HL-60/S4 (cell line): ENCODE measurements around the gene LRP3.
"Not testable (repeated sequence)": the region's sequence is repeated elsewhere in the genome, so short reads cannot be mapped to it uniquely, and the experiment has no call there.

Experiments used
- in situ Hi-C: fragments of 300-500 bp; cut with MboI; formaldehyde crosslinking; loops from 2 replicates; pipeline ENCODE4 v1.14.3; 2022; ENCODE audit warnings: low sequenced_read_pairs

Gene LRP3

DNA sequence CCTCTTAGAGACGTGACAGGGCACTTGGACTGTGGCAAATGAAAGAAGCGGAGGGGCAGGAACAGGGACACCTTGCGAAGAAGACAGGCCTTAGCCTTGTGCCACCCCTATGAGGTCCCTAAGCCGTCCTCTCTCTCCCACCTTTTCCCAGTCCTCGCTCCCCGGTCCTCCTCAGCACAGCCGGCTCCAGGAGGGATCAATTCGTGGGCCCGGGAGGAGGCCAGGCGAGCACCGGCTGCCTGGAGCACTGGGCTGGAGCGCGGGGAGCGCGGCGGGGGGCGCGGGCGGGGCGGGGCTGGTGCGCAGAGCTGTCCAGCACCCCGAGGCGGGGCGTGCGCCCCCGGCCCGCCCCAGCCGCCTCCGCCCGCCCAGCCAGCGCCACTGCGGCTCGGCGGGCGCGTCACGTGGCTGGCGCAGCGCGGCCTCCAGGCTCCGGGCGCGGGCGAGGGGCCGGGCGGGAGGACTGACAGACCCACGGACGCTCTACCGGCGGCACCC is at the start of gene LRP3:
LRP3 (plus strand) TSS at position 466 of the 498 bp plus-strand sequence. CDS start 456 bp downstream, outside the sequence.
- in situ Hi-C loops = no loop called here

- in situ Hi-C loops = loop anchor here (25.0 kb wide), 1 partner anchor 266 kb away; no protein-coding TSS in a partner anchor
Observed at GRCh38 chr19:33146209-33146608, 47.9 kb upstream of the LRP3 start.

GRCh38 chr19:33147538-33147937 is 46.6 kb upstream of the LRP3 start:
- in situ Hi-C loops = loop anchor here (25.0 kb wide), 1 partner anchor 265 kb away; no protein-coding TSS in a partner anchor

DNA sequence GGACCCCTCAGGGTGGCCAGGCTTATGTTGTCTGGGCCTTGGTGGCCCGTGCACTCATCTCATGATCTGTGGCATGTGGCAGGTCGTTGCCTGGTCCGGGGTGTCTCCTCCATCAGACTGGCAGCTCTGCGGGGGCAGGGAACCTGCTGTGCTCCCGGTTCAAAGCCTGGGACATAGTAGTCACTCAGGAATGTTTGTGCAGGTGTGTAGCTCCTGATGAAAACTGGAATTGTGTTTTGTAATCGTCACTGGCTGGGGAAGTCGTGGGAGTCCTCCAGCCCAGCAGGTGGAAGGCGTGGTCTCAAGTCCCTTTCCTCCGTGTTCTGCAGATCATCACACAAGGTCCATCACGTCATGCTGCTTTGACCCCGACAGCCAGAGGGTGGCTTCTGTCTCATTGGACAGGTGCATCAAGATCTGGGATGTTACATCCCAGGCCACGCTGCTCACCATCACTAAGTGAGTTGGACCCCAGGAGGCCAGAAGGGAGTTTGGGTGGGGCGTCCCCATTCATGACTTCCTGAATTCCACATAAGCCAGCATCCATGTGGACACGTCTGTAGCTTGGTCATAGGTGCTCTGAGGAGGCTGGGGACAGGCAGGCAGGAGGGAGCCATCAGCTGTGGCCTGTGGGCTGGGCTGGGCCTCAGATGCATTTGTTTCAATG is 43.1 kb upstream of the LRP3 start:
- in situ Hi-C loops = no loop called here

- in situ Hi-C loops = no loop called here
Observed at GRCh38 chr19:33152176-33152575, 42.0 kb upstream of the LRP3 start.

GRCh38 chr19:33152625-33153024 is 41.5 kb upstream of the LRP3 start:
- in situ Hi-C loops = not testable (repeated sequence)

DNA sequence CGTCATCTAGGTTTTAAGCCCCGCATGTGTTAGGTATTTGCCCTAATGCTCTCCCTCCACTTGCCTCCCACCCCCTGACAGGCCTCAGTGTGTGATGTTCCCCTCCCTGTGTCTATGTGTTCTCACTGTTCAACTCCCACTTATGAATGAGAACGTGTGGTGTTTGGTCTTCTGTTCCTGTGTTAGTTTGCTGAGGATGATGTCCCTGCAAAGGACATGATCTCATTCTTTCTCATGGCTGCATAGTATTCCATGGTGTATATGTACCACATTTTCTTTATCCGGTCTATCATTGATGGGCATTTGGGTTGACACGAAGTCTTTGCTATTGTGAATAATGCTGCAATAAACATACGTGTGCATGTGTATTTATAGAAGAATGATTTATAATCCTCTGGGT is 39.8 kb upstream of the LRP3 start:
- in situ Hi-C loops = not testable (repeated sequence)

- in situ Hi-C loops = no loop called here
Observed at GRCh38 chr19:33156334-33156733, 37.8 kb upstream of the LRP3 start.

DNA sequence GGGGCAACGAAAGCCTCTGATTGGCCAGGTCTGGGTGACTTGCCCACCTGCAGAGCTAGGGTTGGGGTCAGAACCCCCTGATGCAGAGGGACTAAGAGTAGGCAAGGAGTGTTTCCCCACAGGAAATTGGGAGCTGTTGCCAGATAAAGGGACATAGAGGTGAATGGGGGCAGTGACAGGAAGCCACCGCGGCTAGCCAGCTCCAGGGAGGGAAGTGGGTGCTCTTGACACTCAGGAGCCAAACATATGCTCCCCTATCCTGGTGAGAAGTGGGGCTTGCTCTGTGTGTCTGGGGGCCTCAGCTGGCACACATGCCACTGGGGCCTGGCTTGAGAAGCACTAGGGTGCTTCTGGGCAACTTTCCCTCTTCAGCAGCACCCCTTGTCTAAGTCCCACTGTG is 36.2 kb upstream of the LRP3 start:
- in situ Hi-C loops = no loop called here

- in situ Hi-C loops = no loop called here
Observed at GRCh38 chr19:33158365-33158764, 35.8 kb upstream of the LRP3 start.

DNA sequence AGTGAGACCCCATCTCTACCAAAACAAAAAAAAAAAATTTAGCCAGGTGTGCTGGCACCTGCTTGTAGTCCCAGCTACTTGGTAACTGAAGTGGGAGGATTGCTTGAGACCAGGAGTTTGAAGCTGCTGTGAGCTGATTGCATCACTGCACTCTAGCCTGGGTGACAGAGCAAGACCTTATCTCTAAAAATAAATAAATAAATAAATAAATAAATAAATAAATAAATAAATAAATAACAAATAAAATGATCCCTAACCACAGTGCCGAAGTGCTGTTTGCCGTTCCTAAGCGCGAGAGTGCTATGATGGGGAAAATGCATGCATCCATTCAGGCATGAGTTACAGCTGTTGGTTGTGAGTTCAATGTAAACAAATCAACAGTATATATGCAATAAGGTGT is 35.0 kb upstream of the LRP3 start:
- in situ Hi-C loops = no loop called here

DNA sequence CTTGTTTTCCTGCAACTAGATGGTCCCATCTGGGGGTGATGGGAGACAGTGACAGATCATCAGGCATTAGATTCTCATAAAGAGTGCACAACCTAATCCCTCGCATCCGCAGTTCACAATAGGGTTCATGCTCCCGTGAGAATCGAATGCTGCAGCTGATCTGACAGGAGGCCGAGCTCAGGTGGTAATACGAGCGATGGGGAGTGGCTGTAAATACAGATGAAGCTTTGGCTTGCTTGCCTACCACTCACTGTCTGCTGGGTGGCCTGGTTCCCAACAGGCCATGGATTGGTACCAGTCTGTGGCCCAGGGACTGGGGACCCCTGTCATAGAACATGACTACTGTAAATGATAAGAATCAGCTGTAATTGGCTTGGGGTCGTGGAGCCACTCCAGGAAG is 34.2 kb upstream of the LRP3 start:
- in situ Hi-C loops = no loop called here

DNA sequence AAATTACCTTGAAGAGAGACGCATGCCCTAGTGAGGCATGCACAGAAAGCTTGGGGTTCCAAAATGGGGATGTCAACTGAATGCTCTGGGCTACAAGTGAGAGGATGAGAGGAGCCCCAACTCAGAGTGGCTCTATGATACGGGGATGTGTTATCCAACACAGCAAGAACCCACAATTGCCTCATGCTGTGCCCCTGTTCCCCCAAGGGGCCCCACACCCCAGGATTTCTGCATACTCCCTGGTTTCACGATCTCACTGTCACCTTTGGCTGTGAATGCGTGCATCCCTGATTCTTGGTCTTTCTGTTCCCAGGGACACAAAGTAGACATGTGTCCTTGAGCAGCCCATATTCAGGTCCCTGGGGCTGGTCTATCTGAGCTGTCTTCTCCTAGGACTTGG is 32.9 kb upstream of the LRP3 start:
- in situ Hi-C loops = no loop called here

DNA sequence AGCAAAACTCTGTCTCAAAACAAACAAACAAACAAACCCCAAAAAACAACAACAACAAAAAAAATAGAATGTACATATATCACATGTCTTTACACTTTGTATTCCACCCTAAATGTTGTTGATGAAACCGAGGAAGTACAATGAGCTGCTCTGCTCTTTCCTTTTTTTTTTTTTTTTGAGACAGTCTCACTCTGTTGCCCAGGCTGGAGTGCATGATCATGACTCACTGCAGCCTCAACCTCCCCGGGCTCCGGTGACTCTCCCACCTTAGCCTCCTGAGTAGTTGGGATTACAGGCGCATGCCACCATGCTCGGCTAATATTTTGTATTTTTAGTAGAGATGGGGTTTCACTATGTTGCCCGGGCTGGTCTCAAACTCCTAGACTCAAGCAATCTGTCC is 30.6 kb upstream of the LRP3 start:
- in situ Hi-C loops = no loop called here

GRCh38 chr19:33166037-33166436 is 28.1 kb upstream of the LRP3 start:
- in situ Hi-C loops = not testable (repeated sequence)

DNA sequence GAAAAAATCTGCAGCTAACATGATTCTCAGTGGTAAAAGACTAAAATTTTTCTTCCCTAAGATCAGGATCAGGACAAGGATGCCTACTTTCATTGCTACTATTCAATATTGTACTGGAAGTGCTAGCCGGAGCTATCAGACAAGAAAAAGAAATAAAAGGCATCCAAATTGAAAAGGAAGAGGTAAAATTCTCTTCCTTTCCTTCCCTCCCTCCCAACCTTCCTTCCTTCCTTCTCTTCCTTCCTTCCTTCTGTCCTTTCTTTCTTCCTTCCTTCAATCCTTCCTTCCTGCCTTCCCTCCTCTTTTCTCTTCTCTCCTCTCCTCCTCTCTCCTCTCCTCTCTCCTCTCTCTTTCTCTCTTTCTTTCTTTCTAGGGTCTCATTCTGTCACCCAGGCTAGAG is 26.7 kb upstream of the LRP3 start:
- in situ Hi-C loops = no loop called here

DNA sequence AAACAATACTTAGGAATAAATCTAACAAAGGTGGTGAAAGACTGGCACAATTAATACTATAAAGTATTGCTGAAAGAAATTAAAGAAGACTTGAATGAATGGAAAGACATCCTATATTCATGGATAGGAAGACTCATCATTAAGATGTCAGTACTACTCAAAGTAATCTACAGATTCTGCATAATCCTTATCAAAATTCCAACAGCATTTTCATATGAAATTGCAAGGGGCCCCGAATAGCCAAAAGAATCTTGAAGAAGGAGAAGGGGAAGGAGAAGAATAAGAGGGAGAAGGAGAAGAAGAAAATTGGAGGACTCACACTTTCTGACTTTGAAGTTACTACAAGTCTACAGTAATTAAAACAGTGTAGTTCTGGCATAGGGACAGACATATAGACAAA is 25.6 kb upstream of the LRP3 start:
- in situ Hi-C loops = no loop called here

GRCh38 chr19:33171222-33171795 is 22.8 kb upstream of the LRP3 start:
- in situ Hi-C loops = no loop called here

DNA sequence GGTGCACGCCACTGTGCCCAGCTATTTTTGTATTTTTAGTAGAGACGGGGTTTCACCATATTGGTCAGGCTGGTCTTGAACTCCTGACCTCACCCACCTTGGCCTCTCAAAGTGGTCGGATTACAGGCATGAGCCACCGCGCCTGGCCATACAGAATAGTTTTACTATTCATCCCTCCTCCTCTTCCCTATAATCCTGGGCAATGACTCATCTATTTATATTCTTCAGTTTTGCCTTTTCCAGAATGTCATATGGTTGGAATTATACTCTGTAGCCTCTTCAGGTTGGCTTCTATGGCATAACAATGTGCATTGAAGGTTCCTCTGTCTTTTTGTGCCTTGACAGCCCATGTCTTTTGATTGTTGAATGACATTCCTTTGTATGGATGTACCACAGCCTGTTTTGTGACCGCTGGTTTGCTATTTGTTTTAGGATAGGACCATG is 22.2 kb upstream of the LRP3 start:
- in situ Hi-C loops = no loop called here

DNA sequence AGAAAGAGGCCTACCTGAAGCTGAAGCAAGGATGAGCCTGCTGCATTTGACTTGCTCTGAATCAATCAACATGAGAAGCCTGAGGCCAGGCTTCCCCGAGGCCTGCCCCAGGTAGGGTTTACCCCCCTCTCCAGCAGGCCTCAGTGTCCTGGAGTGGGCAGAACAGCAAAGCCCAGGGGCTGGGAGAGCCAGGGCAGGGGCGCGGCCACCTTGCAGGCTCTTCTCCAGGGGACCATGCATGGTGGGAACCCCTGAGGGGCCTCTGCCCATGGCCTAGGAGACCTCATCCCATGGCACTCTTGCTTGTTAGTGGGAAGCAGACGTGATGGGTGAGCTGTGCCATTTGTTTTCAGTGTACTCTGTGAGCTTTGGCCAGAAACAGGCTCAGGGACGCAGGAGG is 19.9 kb upstream of the LRP3 start:
- in situ Hi-C loops = no loop called here

- in situ Hi-C loops = loop anchor here (5.0 kb wide), 1 partner anchor 33 kb away; no protein-coding TSS in a partner anchor
Observed at GRCh38 chr19:33175156-33175782, 18.9 kb upstream of the LRP3 start.
